Coronary artery (tissue), 2 donors: ENCODE data around the gene OXLD1.
"Not testable (repeated sequence)": the region's sequence is repeated elsewhere in the genome, so short reads cannot be mapped to it uniquely, and the experiment has no call there.

Source experiments
- DNase-seq: peaks from one replicate; pipeline ENCODE4 v3.0.0-alpha.2; 2017; ENCODE audit warnings: low spot score
- H3K27ac ChIP-seq, 2 donors: fragments of 200-600 bp; sonication (generic); one replicate each; pipeline ENCODE4 v1.5.1; 2016 to 2019
- H3K4me3 ChIP-seq: fragments of 200-600 bp; sonication (generic); 2 replicates; pipeline ENCODE4 v1.5.1; 2016; ENCODE audit warnings: mild to moderate bottlenecking, moderate library complexity
- CTCF ChIP-seq: fragments of 200-600 bp; sonication (generic); IDR thresholded peaks from one replicate; pipeline ENCODE4 v1.5.1; 2019; ENCODE audit warnings: antibody characterized with exemption

Gene OXLD1

DNA sequence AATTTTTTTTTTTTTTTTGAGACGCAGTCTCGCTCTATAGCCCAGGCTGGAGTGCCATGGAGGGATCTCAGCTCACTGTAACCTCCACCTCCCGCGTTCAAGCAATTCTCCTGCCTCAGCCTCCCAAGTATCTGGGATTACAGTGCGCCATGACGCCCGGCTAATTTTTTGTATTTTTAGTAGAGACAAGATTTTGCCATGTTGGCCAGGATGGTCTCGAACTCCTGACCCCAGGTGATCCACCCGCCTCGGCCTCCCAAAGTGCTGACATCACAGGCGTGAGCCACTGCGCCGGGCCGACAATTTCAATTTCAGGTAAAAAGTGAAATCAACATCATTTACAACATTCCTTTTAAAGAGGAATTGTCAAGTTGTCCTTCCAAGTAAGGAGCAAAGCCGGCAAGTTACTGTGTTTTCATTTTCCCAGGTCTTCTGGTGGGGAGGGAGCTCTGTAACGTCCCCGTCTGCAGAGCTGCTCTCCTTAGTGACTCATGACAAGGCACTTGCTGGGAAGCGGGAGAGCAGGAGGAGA is 30.4 kb downstream of the OXLD1 start:
- Histone ChIP-seq H3K27ac (peak overlapping the region; percentile 74 to 95), H3K4me3 (peak overlapping the region; percentile 86)
- no peak for TF ChIP-seq CTCF
- no peak for DNase-seq

GRCh38 chr17:81635431-81635830 is 31.0 kb downstream of the OXLD1 start:
- no peak overlapping the region for H3K27ac ChIP-seq
- H3K4me3 ChIP-seq: peak overlapping the region; percentile 86
- no peak for DNase-seq
- no peak for TF ChIP-seq CTCF

DNA sequence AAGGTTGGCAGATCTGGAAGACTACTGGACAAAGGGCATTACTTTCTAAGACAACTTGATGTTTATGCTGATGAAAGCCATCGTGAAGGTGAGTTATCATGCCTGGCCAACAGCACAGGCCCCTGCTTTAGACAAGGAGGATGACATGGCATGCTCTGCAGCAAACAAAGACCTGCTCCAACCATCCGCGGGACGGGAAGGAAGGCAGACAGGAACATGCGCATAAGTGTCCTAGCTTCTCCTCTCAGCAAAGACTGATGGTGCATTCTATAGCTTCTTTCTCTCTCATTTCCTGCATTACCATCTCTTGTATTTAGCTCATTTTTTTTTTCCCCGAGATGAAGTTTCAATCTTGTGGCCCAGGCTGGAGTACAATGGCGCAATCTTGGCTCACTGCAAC is 34.9 kb downstream of the OXLD1 start:
- Histone ChIP-seq H3K27ac (no peak overlapping the region), H3K4me3 (no peak overlapping the region)
- DNase-seq: no peak
- TF ChIP-seq CTCF: no peak

DNA sequence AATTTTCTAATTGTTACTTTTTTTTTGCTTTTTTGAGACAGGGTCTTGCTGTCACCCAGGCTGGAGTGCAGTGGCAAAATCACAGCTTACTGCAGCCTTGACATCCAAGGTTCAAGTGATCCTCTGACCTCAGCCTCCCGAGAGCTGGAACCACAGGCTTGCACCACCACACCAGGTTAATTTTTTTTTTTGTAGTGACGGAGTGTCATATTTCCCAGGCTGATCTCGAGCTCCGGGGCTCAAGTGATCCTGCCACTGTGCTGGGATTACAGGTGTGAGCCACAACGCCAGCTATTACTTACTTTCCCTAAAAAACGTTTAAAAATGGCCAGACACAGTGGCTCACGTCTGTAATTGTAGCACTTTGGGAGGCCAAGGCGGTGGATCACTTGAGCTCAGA is 36.1 kb downstream of the OXLD1 start:
- DNase-seq: no peak
- Histone ChIP-seq H3K4me3 (no peak overlapping the region), H3K27ac (no peak overlapping the region)
- TF ChIP-seq CTCF: no peak

DNA sequence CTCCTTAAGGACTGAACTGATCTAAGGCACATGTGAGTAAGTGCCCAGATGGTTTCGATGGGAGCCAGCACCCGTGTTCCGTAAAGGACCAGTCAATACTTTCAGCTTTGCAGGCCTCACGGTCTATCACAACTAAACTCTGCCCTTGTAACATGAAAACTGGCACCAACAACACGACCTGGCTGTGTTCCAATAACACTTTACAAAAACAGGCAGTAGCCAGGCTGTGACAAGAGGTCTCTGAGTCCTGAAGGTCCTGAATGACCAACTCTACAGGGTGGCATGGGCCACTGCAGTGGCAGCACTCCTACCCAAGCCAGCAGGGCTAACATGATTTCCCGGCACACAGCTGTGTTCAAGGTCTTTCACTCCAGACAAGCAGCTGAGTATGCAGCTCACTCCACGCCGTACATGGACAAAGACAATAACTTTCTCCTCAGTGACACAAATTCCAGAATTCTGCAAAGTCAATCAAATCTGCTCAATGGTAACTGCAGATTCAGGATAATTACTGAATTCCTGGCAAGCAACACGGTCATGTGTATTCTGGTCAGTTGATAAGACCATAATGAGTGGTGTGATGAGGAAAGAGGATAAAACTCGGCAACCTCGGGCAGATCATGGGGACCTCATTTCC is 44.8 kb downstream of the OXLD1 start:
- Histone ChIP-seq H3K4me3 (no peak overlapping the region), H3K27ac (no peak overlapping the region)
- no peak for DNase-seq
- no peak for TF ChIP-seq CTCF

DNA sequence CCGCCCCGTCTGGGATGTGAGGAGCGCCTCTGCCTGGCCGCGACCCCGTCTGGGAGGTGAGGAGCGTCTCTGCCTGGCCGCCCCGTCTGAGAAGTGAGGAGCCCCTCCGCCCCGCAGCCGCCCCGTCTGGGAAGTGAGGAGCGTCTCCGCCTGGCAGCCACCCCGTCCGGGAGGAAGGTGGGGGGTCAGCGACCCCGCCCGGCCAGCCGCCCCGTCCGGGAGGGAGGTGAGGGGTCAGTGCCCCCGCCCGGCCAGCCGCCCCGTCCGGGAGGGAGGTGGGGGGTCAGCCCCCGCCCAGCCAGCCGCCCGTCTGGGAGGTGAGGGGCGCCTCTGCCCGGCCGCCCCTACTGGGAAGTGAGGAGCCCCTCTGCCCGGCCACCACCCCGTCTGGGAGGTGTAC is 48.1 kb downstream of the OXLD1 start:
- H3K4me3 ChIP-seq, H3K27ac ChIP-seq, DNase-seq: not testable (repeated sequence)

GRCh38 chr17:81616877-81617276 is 49.5 kb downstream of the OXLD1 start:
- no peak for TF ChIP-seq CTCF
- Histone ChIP-seq H3K4me3 (no peak overlapping the region), H3K27ac (no peak overlapping the region)
- no peak for DNase-seq
